SIG-M5 (cell line): Measurements from ENCODE around the gene HSD11B1.
"Not testable (repeated sequence)": the region's sequence is repeated elsewhere in the genome, so short reads cannot be mapped to it uniquely, and the experiment has no call there.

Source experiments
- DNase-seq: peaks from one replicate; lab custom pipeline; 2025; lab: John Stamatoyannopoulos, UW

The HSD11B1 gene

GRCh38 chr1:209692296-209692695 is 12.3 kb upstream of the HSD11B1 start:
- DNase-seq: no peak

- no peak for DNase-seq
Observed at GRCh38 chr1:209692745-209693504, 11.7 kb upstream of the HSD11B1 start.

- no peak for DNase-seq
Observed at GRCh38 chr1:209696673-209697072, 8.0 kb upstream of the HSD11B1 start.

- no peak for DNase-seq
Observed at GRCh38 chr1:209697126-209697525, 7.5 kb upstream of the HSD11B1 start.

- DNase-seq: not testable (repeated sequence)
Observed at GRCh38 chr1:209700686-209701085, 4.0 kb upstream of the HSD11B1 start.

GRCh38 chr1:209702832-209703231 is 1.8 kb upstream of the HSD11B1 start:
- no peak for DNase-seq

GRCh38 chr1:209703834-209704504 is 677 bp upstream of the HSD11B1 start:
- no peak for DNase-seq

GRCh38 chr1:209705033-209705598 is 470 bp downstream of the HSD11B1 start:
- no peak for DNase-seq

- DNase-seq: no peak
Observed at GRCh38 chr1:209706622-209707021, 2.0 kb downstream of the HSD11B1 start.

GRCh38 chr1:209707308-209707707 is 2.7 kb downstream of the HSD11B1 start:
- no peak for DNase-seq

- DNase-seq: no peak
Observed at GRCh38 chr1:209708297-209708696, 3.7 kb downstream of the HSD11B1 start.

- no peak for DNase-seq
Observed at GRCh38 chr1:209710093-209710492, 5.4 kb downstream of the HSD11B1 start.

- no peak for DNase-seq
Observed at GRCh38 chr1:209710847-209711246, 6.2 kb downstream of the HSD11B1 start.

- no peak for DNase-seq
Observed at GRCh38 chr1:209714338-209714737, 9.7 kb downstream of the HSD11B1 start.

- no peak for DNase-seq
Observed at GRCh38 chr1:209715314-209715713, 10.7 kb downstream of the HSD11B1 start.

- no peak for DNase-seq
Observed at GRCh38 chr1:209717818-209718217, 13.2 kb downstream of the HSD11B1 start.

- no peak for DNase-seq
Observed at GRCh38 chr1:209720326-209720725, 15.7 kb downstream of the HSD11B1 start.

- DNase-seq: no peak
Observed at GRCh38 chr1:209720826-209721225, 16.2 kb downstream of the HSD11B1 start.

- no peak for DNase-seq
Observed at GRCh38 chr1:209721323-209721722, 16.7 kb downstream of the HSD11B1 start.

GRCh38 chr1:209723265-209723664 is 18.6 kb downstream of the HSD11B1 start:
- DNase-seq: no peak

- DNase-seq: no peak
Observed at GRCh38 chr1:209723756-209724693, 19.4 kb downstream of the HSD11B1 start.

GRCh38 chr1:209727286-209727685 is 22.6 kb downstream of the HSD11B1 start:
- DNase-seq: no peak
